Endothelial cell of umbilical vein (primary cell): ENCODE results near the gene CELA3A.

ENCODE experiments used
- CTCF ChIP-seq, 2 donors: IDR thresholded peaks; 1 replicate in 1 of 2; 2 replicates in 1 of 2; pipeline ENCODE4 v1.5.1; 2011; ENCODE audit warnings: low read length in 2 of 2, mild to moderate bottlenecking in 2 of 2, moderate library complexity in 2 of 2, control low read depth in 1 of 2, inconsistent platforms in 1 of 2, low read depth in 1 of 2; ENCODE audit not compliant: insufficient read depth in 1 of 2; ENCODE audit errors: extremely low read depth in 1 of 2
- EZH2 ChIP-seq: IDR thresholded peaks from 2 replicates; pipeline ENCODE4 v1.6.1; 2012; ENCODE audit warnings: borderline replicate concordance, low read depth, mild to moderate bottlenecking, moderate library complexity, low read length, inconsistent platforms; ENCODE audit not compliant: severe bottlenecking
- FOS ChIP-seq: IDR thresholded peaks from 2 replicates; pipeline ENCODE4 v1.6.1; 2011; ENCODE audit warnings: mild to moderate bottlenecking, low read length, moderate library complexity, borderline replicate concordance; ENCODE audit not compliant: insufficient read depth
- JUN ChIP-seq: IDR thresholded peaks from 2 replicates; pipeline ENCODE4 v1.6.1; 2011; ENCODE audit warnings: borderline replicate concordance, low read depth; ENCODE audit not compliant: insufficient read length, insufficient read depth
- MAX ChIP-seq: IDR thresholded peaks from 2 replicates; pipeline ENCODE4 v1.6.1; 2011; ENCODE audit not compliant: insufficient read depth, insufficient read length
- POLR2A ChIP-seq: IDR thresholded peaks from 2 replicates; pipeline ENCODE4 v1.6.1; 2012; ENCODE audit warnings: low read depth, mild to moderate bottlenecking, control low read depth, low read length
- POLR2AphosphoS5 ChIP-seq: IDR thresholded peaks from 2 replicates; pipeline ENCODE4 v1.6.1; 2012; ENCODE audit warnings: low read depth, mild to moderate bottlenecking, control low read depth, low read length, moderate library complexity; ENCODE audit not compliant: insufficient read depth

GRCh38 chr1:22053017-22053860 lies 51.8 kb downstream of the CELA3A start:
- TF ChIP-seq CTCF (IDR thresholded peaks at IDR 0.05; ENCODE audit: extremely low read depth in 1 of 2, insufficient read depth in 1 of 2, low read depth in 1 of 2, low read length in 2 of 2) (no peak), POLR2A (no peak), MAX (no peak), POLR2AphosphoS5 (no peak), JUN (peak; percentile 76), EZH2 (no peak), FOS (no peak)
